SK-N-SH (cell line): ENCODE measurements around the gene SMIM10L2A.

Experiments used
- CTCF ChIP-seq: fragments of 200-600 bp; sonication (generic); IDR thresholded peaks from 2 replicates; pipeline ENCODE4 v1.6.1; 2017; ENCODE audit warnings: antibody characterized with exemption, mild to moderate bottlenecking, moderate library complexity
- EP300 ChIP-seq, 2 experiments: IDR thresholded peaks; 2 replicates each; pipeline versions ENCODE4 v1.4.0 to v1.6.1; 2012; ENCODE audit warnings: borderline replicate concordance in 1 of 2, low read depth in 1 of 2, low read length in 1 of 2
- JUND ChIP-seq: IDR thresholded peaks from 2 replicates; pipeline ENCODE4 v1.4.0; 2012
- RAD21 ChIP-seq: IDR thresholded peaks from 2 replicates; pipeline ENCODE4 v1.6.1; 2012; ENCODE audit warnings: mild to moderate bottlenecking, low read length
- SIN3A ChIP-seq: IDR thresholded peaks from 2 replicates; pipeline ENCODE4 v1.6.1; 2012; ENCODE audit warnings: low read depth, mild to moderate bottlenecking, low read length, moderate library complexity, borderline replicate concordance

GRCh38 chrX:135408794-135409193, 12.9 kb upstream of the SMIM10L2A start:
- TF ChIP-seq EP300 (IDR thresholded peaks at IDR 0.05; ENCODE audit: borderline replicate concordance in 1 of 2, low read depth in 1 of 2, low read length in 1 of 2): no peak
- no peak for TF ChIP-seq SIN3A
- TF ChIP-seq RAD21: no peak
- TF ChIP-seq CTCF: no peak
- no peak for TF ChIP-seq JUND
